Prostate gland (tissue), 2 donors: ENCODE measurements around the gene SLC13A2. TPM values are rescaled to one million over a fixed set of nuclear protein-coding genes. Genes with fewer than 3 reads are reported as not detected.

Experiments used
- DNase-seq: peaks from one replicate; pipeline ENCODE4 v3.0.0-alpha.2; 2019; ENCODE audit warnings: low spot score
- H3K27ac ChIP-seq, 2 donors: fragments of 200-600 bp; sonication (generic); 2 replicates each; pipeline ENCODE4 v1.5.1; 2017 to 2019
- H3K27me3 ChIP-seq: fragments of 200-600 bp; sonication (generic); replicated peaks from 2 replicates; pipeline ENCODE4 v1.5.1; 2019; ENCODE audit not compliant: insufficient read depth
- H3K36me3 ChIP-seq, 2 donors: fragments of 200-600 bp; sonication (generic); 1 replicate in 1 of 2; 2 replicates in 1 of 2; pipeline versions ENCODE4 v1.5.1 to v1.8.1; 2017 to 2019
- H3K4me1 ChIP-seq: fragments of 200-600 bp; sonication (generic); replicated peaks from 2 replicates; pipeline ENCODE4 v1.5.1; 2019
- H3K4me3 ChIP-seq, 2 donors: fragments of 200-600 bp; sonication (generic); 2 replicates each; pipeline ENCODE4 v1.5.1; 2017 to 2019
- H3K9me3 ChIP-seq: fragments of 200-600 bp; sonication (generic); 2 replicates; pipeline ENCODE4 v1.5.1; 2017
- POLR2A ChIP-seq: fragments of 450-650 bp; IDR thresholded peaks from one replicate; pipeline ENCODE4 v1.6.1; 2016; ENCODE audit warnings: antibody characterized with exemption, mild to moderate bottlenecking
- POLR2AphosphoS5 ChIP-seq: sonication (generic); formaldehyde crosslinking; IDR thresholded peaks from one replicate; pipeline ENCODE4 v1.6.1; 2017; ENCODE audit warnings: antibody characterized with exemption
- WGBS: methylation state at CpG from one replicate; pipeline ENCODE4 v1.1.5; 2018; 5-methylcytosine and 5-hydroxymethylcytosine counted together
- intact Hi-C: fragments of 100-400 bp; cut with DNase I; formaldehyde crosslinking; loops from one replicate; pipeline ENCODE4 v1.14.2; 2022
- total RNA-seq, 2 donors: library from RNA; depleted of rRNA; stranded (reverse); fragments of >200 nt; gene quantifications; one replicate each; pipeline ENCODE4 v1.1.0, GENCODE V29; 2016
- TF ChIP-seq, protein P1 (sequence below), 4 experiments: fragments of 200-600 bp in 2 of 4; fragments of 450-650 bp in 2 of 4; sonication (generic) in 2 of 4; IDR thresholded peaks; 1 replicate in 3 of 4; 2 replicates in 1 of 4; pipeline ENCODE4 v1.5.1; 2016 to 2019; ENCODE audit warnings: antibody characterized with exemption in 4 of 4, mild to moderate bottlenecking in 2 of 4, moderate library complexity in 2 of 4

The SLC13A2 gene
- total RNA-seq, 2 donors from 2014 or later: 0.09 to 0.68 TPM

GRCh38 chr17:28491860-28492259 is 18.4 kb downstream of the SLC13A2 start:
- Histone ChIP-seq H3K27ac (no peak overlapping the region), H3K36me3 (no peaks in the 10 kb centered on the region), H3K27me3 (no peaks in the 10 kb centered on the region), H3K4me1 (peaks cover under 1% of the 10 kb centered on the region), H3K9me3 (no peaks in the 10 kb centered on the region), H3K4me3 (no peak overlapping the region)
- TF ChIP-seq POLR2A: no peak
- no peak for TF ChIP-seq POLR2AphosphoS5
- TF ChIP-seq, protein P1, sequence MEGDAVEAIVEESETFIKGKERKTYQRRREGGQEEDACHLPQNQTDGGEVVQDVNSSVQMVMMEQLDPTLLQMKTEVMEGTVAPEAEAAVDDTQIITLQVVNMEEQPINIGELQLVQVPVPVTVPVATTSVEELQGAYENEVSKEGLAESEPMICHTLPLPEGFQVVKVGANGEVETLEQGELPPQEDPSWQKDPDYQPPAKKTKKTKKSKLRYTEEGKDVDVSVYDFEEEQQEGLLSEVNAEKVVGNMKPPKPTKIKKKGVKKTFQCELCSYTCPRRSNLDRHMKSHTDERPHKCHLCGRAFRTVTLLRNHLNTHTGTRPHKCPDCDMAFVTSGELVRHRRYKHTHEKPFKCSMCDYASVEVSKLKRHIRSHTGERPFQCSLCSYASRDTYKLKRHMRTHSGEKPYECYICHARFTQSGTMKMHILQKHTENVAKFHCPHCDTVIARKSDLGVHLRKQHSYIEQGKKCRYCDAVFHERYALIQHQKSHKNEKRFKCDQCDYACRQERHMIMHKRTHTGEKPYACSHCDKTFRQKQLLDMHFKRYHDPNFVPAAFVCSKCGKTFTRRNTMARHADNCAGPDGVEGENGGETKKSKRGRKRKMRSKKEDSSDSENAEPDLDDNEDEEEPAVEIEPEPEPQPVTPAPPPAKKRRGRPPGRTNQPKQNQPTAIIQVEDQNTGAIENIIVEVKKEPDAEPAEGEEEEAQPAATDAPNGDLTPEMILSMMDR (IDR thresholded peaks at IDR 0.05): no peak
- intact Hi-C loops: no loop called here
- WGBS: 91% methylated on average over 3 of the region's 3 CpGs
- DNase-seq: no peak

DNA sequence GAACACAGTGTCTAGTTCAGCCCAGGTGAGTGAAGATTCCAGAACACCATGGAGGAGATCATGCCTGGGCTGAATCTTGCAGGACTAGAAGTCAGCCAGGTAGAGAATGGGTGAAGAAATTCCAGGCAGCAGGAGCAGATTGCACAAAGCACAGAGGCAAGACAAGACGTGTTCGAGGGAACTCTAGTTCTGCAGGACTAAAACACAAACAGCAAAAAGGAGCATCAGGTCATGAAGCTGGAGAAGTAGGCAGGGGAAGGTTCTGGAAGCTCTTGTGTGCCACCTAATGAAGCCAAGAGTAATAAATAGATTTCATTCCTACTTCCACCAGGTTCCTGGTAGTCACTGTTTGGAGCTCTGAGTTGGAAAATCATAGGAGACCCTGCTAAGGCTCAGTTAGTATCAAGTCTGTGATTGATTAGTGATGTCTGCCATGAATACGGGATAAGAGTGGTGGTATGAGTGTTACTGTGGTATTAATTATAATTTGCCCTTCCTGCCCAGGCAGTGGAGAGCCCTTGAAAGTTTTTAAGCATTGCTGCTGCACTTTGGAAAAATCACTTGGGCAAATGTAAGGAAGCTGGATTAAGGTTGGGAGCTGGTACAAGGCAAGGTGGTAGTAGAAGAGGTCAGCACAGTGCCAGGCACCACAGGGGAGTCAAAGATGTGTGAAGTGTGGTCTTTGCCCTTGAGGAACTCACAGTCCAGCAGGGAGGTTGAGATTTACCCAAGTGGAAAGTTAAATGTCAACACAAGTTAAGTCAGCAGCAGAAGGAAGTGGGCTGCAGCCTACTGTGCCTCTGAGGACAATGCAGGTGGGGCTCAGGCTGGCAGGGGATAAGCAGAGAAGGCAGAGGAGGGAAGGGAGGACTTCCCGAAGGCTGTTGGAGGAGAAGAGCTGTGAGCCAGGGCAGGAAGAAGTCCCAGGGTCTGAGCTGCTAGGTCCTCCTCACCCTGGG is 19.2 kb downstream of the SLC13A2 start:
- WGBS: 56% methylated on average over 4 of the region's 4 CpGs
- no peak overlapping the region for H3K27ac ChIP-seq
- H3K9me3 ChIP-seq: no peaks in the 10 kb centered on the region
- TF ChIP-seq, protein P1 (IDR thresholded peaks at IDR 0.05): no peak
- no peak for TF ChIP-seq POLR2AphosphoS5
- TF ChIP-seq POLR2A: no peak
- no peak for DNase-seq
- intact Hi-C loops: no loop called here
- peaks cover 8% of the 10 kb centered on the region for H3K4me1 ChIP-seq
- no peak overlapping the region for H3K4me3 ChIP-seq
- no peaks in the 10 kb centered on the region for H3K27me3 ChIP-seq
- no peaks in the 10 kb centered on the region for H3K36me3 ChIP-seq

DNA sequence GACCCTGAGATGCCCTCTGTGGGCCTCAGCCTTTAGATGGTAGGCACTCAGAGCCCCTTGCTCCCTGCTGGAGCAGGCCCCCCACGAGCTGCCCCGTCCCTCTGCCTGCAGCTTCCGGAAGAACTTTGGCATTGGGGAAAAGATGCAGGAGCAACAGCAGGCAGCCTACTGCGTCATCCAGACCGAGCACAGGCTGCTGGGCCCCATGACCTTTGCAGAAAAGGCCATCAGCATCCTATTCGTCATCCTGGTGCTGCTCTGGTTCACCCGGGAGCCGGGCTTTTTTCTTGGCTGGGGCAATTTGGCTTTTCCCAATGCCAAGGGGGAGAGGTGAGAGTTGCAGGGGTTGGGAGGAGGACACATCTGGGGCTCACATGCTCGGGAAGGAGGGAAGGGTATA is 20.0 kb downstream of the SLC13A2 start:
- H3K4me1 ChIP-seq: peaks cover 13% of the 10 kb centered on the region
- no peak overlapping the region for H3K27ac ChIP-seq
- WGBS: 71% methylated on average over 9 of the region's 9 CpGs
- H3K9me3 ChIP-seq: no peaks in the 10 kb centered on the region
- TF ChIP-seq POLR2AphosphoS5 (no peak), POLR2A (no peak)
- TF ChIP-seq, protein P1 (IDR thresholded peaks at IDR 0.05): no peak
- intact Hi-C loops: no loop called here
- no peak for DNase-seq
- H3K36me3 ChIP-seq: no peaks in the 10 kb centered on the region
- H3K4me3 ChIP-seq: no peak overlapping the region
- no peaks in the 10 kb centered on the region for H3K27me3 ChIP-seq

DNA sequence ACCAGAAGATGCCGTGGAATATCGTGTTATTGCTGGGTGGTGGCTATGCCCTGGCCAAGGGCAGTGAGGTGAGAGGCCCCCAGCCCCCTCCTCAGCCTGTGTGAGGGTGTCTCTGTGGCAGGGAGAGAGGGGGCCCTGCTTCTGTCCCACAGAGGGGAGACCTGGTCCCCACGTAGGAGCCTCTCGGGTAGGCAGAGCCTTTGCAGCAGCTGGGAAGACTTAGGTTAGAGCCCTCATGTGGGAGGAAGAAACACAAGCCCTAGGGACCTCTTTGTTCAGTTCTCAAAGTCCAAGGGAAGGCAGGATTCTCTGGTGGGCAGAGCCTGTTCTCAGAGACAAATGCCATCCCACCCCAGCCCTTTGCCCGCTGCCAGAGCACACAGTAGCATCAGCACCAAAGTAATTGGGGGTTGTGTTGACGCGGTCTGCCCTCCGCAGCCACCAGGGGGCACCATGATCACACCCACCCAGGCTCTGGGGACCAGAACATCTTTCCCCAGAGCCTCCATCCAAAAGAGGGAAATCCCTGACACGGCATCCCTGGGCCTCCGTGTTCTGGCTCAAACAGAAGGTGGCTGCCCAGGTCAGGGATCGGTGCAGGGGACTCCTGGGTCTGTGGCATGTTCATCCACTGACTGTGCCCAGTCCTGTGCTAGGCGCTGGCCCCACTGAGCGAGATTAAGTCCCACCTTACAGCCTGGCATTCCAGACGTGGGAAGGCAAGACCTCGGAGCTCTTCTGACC is 21.2 kb downstream of the SLC13A2 start:
- Histone ChIP-seq H3K9me3 (no peaks in the 10 kb centered on the region), H3K27me3 (no peaks in the 10 kb centered on the region), H3K27ac (no peak overlapping the region), H3K4me3 (no peak overlapping the region), H3K4me1 (peaks cover 13% of the 10 kb centered on the region), H3K36me3 (no peaks in the 10 kb centered on the region)
- 59% methylated on average over 10 of the region's 15 CpGs for WGBS
- peak; percentile 69 for DNase-seq
- TF ChIP-seq, protein P1 (IDR thresholded peaks at IDR 0.05): peak; percentile 85 to 96 (median 94)
- TF ChIP-seq POLR2AphosphoS5 (peak; percentile 34), POLR2A (no peak)
- intact Hi-C loops: loop anchor here (2.0 to 5.0 kb wide), 2 partner anchors 48 to 118 kb away; no protein-coding TSS in a partner anchor
